HepG2 (cell line): Measurements from ENCODE around the gene CAPZA2. TPM values are rescaled to one million over a fixed set of nuclear protein-coding genes. Genes with fewer than 3 reads are reported as not detected.

Experiments used
- ATAC-seq: fragments of 200-7000 bp; cut with Tn5 transposase; 3 replicates; pipeline ENCODE4 v1.9.1; 2020; ENCODE audit warnings: mild to moderate bottlenecking, moderate library complexity
- BruUV-seq: library from RNA; stranded (reverse); fragments of 400-500 nt; replicated peaks from 2 replicates; lab custom pipeline; 2021; lab: Mats Ljungman, UMichigan
- CTCF ChIA-PET: fragments of 300-600 bp; formaldehyde crosslinking; extraction: SDS; loops from one replicate; lab custom pipeline; 2021; ENCODE audit warnings: low total read pairs, inconsistent platforms, low intra/inter-chr PET ratio; lab: Yijun Ruan, JAX
- POLR2A ChIA-PET: fragments of 350-600 bp; sonication (Branson Sonifier 250); formaldehyde crosslinking; loops from one replicate; lab custom pipeline; 2020; ENCODE audit warnings: antibody characterized with exemption, inconsistent platforms; lab: Yijun Ruan, JAX
- DNase-seq: peaks from one replicate; pipeline ENCODE4 v3.0.0-alpha.2; 2015; ENCODE audit warnings: low spot score
- FAIRE-seq: peaks from 3 replicates; lab custom pipeline; 2011; peaks lifted over from hg19 to GRCh38; lab: Jason Lieb, UNC
- H2AFZ ChIP-seq: one replicate; pipeline ENCODE4 v1.6.1; 2011; ENCODE audit warnings: low read length, inconsistent platforms
- H3K27ac ChIP-seq: fragments of 300-600 bp; 3 replicates; pipeline ENCODE4 v1.8.0; 2011; ENCODE audit warnings: mixed run types, mild to moderate bottlenecking, mixed read lengths, low read length, inconsistent platforms; ENCODE audit not compliant: insufficient read depth; ENCODE audit errors: extremely low read length
- H3K27me3 ChIP-seq, 2 experiments: fragments of 200-600 bp in 1 of 2; 2 replicates in 1 of 2; 3 replicates in 1 of 2; pipeline versions ENCODE4 v1.6.0 to v1.8.0; 2011; ENCODE audit warnings: low read length in 2 of 2, mild to moderate bottlenecking in 2 of 2, moderate library complexity in 2 of 2, inconsistent platforms in 1 of 2; ENCODE audit not compliant: insufficient read depth in 2 of 2, control insufficient read depth in 1 of 2
- H3K36me3 ChIP-seq, 2 experiments: fragments of 200-600 bp in 1 of 2; replicated peaks in 1 of 2; 2 replicates in 1 of 2; 3 replicates in 1 of 2; pipeline versions ENCODE4 v1.5.1 to v1.8.0; 2011; ENCODE audit warnings: low read length in 2 of 2, inconsistent platforms in 1 of 2; ENCODE audit not compliant: insufficient read depth in 2 of 2, control insufficient read depth in 1 of 2
- H3K4me1 ChIP-seq: 2 replicates; pipeline ENCODE4 v1.5.1; 2012; ENCODE audit warnings: low read length, inconsistent platforms; ENCODE audit not compliant: insufficient read depth
- H3K4me2 ChIP-seq: 2 replicates; pipeline ENCODE4 v1.6.0; 2011; ENCODE audit warnings: low read depth, low read length, inconsistent platforms
- H3K4me3 ChIP-seq, 3 experiments: fragments of 200-600 bp in 1 of 3; sonication (generic), shearing (Covaris generic) in 1 of 3; replicated peaks in 1 of 3; 2 replicates each; pipeline ENCODE4 v1.5.1; 2011 to 2016; ENCODE audit warnings: low read length in 3 of 3, inconsistent platforms in 2 of 3, low read depth in 2 of 3, mild to moderate bottlenecking in 2 of 3, control low read depth in 1 of 3, mixed read lengths in 1 of 3; ENCODE audit not compliant: insufficient read depth in 1 of 3
- H3K79me2 ChIP-seq: one replicate; pipeline ENCODE4 v1.6.1; 2011; ENCODE audit warnings: low read length, inconsistent platforms; ENCODE audit not compliant: insufficient read depth
- H3K9ac ChIP-seq: 2 replicates; pipeline ENCODE4 v1.6.0; 2011; ENCODE audit warnings: mild to moderate bottlenecking, low read depth, low read length, inconsistent platforms; ENCODE audit not compliant: insufficient read depth
- H3K9me3 ChIP-seq: 2 replicates; pipeline ENCODE4 v1.5.1; 2012; ENCODE audit warnings: mild to moderate bottlenecking, low read length
- H4K20me1 ChIP-seq: 2 replicates; pipeline ENCODE4 v1.6.0; 2011; ENCODE audit warnings: inconsistent platforms, mild to moderate bottlenecking, low read length, moderate library complexity; ENCODE audit not compliant: insufficient read depth
- ASH2L ChIP-seq: fragments of 300-600, 200-600 bp; sonication (generic); IDR thresholded peaks from 2 replicates; pipeline ENCODE4 v1.7.0; 2017; ENCODE audit warnings: low read depth, mild to moderate bottlenecking, moderate library complexity, mixed read lengths, low read length; ENCODE audit not compliant: insufficient read length
- MXD4 ChIP-seq: IDR thresholded peaks from 2 replicates; pipeline ENCODE4 v1.6.1; 2016; ENCODE audit warnings: mild to moderate bottlenecking, missing biosample characterization, missing genetic modification reagents
- NONO ChIP-seq, 2 experiments: fragments of 450-650 bp in 1 of 2; sonication (generic) in 1 of 2; formaldehyde crosslinking in 1 of 2; IDR thresholded peaks in 1 of 2; conservative IDR thresholded peaks in 1 of 2; 2 replicates each; pipeline versions ENCODE4 v1.6.1 to v1.8.0; 2017 to 2022; ENCODE audit warnings: mild to moderate bottlenecking in 1 of 2, missing genetic modification reagents in 1 of 2, moderate library complexity in 1 of 2
- PHF5A ChIP-seq: IDR thresholded peaks from one replicate; pipeline ENCODE4 v1.6.1; 2018; ENCODE audit warnings: low read depth, missing genetic modification reagents; ENCODE audit not compliant: unreplicated experiment
- RBFOX2 ChIP-seq: fragments of 200-400 bp; formaldehyde crosslinking; IDR thresholded peaks from 2 replicates; pipeline ENCODE4 v1.6.1; 2017; ENCODE audit warnings: low read depth, mild to moderate bottlenecking, low read length
- TAF1 ChIP-seq: sonication (generic); formaldehyde crosslinking; IDR thresholded peaks from 2 replicates; pipeline ENCODE4 v1.4.0; 2020; ENCODE audit warnings: missing genetic modification reagents
- THRA ChIP-seq: sonication (generic); formaldehyde crosslinking; IDR thresholded peaks from 2 replicates; pipeline ENCODE4 v1.4.0; 2020; ENCODE audit warnings: missing genetic modification reagents, borderline replicate concordance
- U2AF2 ChIP-seq: fragments of 200-400 bp; formaldehyde crosslinking; IDR thresholded peaks from 2 replicates; pipeline ENCODE4 v1.6.1; 2017; ENCODE audit warnings: low read depth, mild to moderate bottlenecking, low read length
- WGBS: methylation state at CpG from one replicate; pipeline ENCODE4 v1.1.6; 2017; ENCODE audit warnings: low lambda C conversion rate; 5-methylcytosine and 5-hydroxymethylcytosine counted together
- in situ Hi-C: cut with HindIII; loops from 2 replicates; pipeline ENCODE4 v1.10.0; 2017; ENCODE audit warnings: low pct_unique_long_range_greater_than_20kb; ENCODE audit not compliant: extremely low pct_ligation_motif_present
- intact Hi-C: fragments of 100-400 bp; cut with micrococcal nuclease; formaldehyde crosslinking; loops from one replicate; pipeline ENCODE4 v1.10.0; 2022; ENCODE audit not compliant: unreplicated experiment
- polyA plus RNA-seq, 8 experiments: library from polyadenylated mRNA; depleted of rRNA in 3 of 8; stranded (reverse) in 7 of 8; unstranded in 1 of 8; fragments of >200 nt; fragmentation: Illumina TruSeq in 4 of 8; extraction: Trizol in 4 of 8; gene quantifications; 2 replicates each; pipeline versions ENCODE4 v1.2.1 to v1.2.3, GENCODE V29; 2011 to 2016; ENCODE audit warnings: low read depth in 4 of 8, missing spikeins in 1 of 8, mixed read lengths in 1 of 8; ENCODE audit not compliant: insufficient read depth in 1 of 8
- total RNA-seq, 5 experiments: library from RNA; depleted of rRNA; stranded (reverse); fragments of >200 nt; fragmentation: Illumina TruSeq; extraction: Trizol; gene quantifications; 2 replicates each; pipeline ENCODE4 v1.2.3, GENCODE V29; 2016; ENCODE audit warnings: low read depth in 1 of 5

Gene CAPZA2
- total and polyA plus RNA-seq, 2 of the 13 experiments (the other 11 are each of a cell fraction or from before 2014, with no cell fraction given), result 38.4 to 199 TPM

GRCh38 chr7:116862234-116862950 lies at the start of gene CAPZA2 (continued):
- TF ChIP-seq THRA (CRISPR knock-in tag), result peak; percentile 68; the same call in 1 of the 2 replicates
- TF ChIP-seq MXD4 (CRISPR knock-in tag), result peak; percentile 82
- TF ChIP-seq NONO (IDR thresholded peaks at IDR 0.05), result no peak
- 0 out of 2 replicates have a peak, but pooled peaks have one; percentile 47 for TF ChIP-seq NONO (CRISPR knock-in tag; conservative IDR thresholded peaks at IDR 0.05)
- peak; percentile 96 for TF ChIP-seq TAF1
- TF ChIP-seq, all 625 proteins: peak for 193

- no TSS peak for BruUV-seq
- FAIRE-seq, result no peak
- intact Hi-C loops (no loop called here), in situ Hi-C loops (loop anchor here (5.0 to 25.0 kb wide), 2 partner anchors 556 to 651 kb away; no protein-coding TSS in a partner anchor)
- Histone ChIP-seq H3K4me1 (peaks cover 56% of the 10 kb centered on the region), H3K4me3 (peak overlapping the region in 1 of 3 experiments; percentile 62; a peak in 1 of 6 replicates), H3K9me3 (no peaks in the 10 kb centered on the region), H3K79me2 (peaks cover 17% of the 10 kb centered on the region), H3K4me2 (peak overlapping the region; percentile 81), H3K27me3 (no peaks in the 10 kb centered on the region), H3K9ac (no peak overlapping the region), H3K27ac (peak overlapping the region; percentile 96), H4K20me1 (no peaks in the 10 kb centered on the region), H2AFZ (no peak overlapping the region), H3K36me3 (no peaks in the 10 kb centered on the region)
- WGBS, result 60% methylated on average over 2 of the region's 2 CpGs
- ChIA-PET POLR2A (interaction anchor here (1.5 kb wide), 1 partner anchor 141 kb away, joined by 3 read pairs; no protein-coding TSS in a partner anchor), CTCF (no interaction called here)
- no peak for DNase-seq
- no peak for ATAC-seq
- TF ChIP-seq RBFOX2, result 0 out of 2 replicates have a peak, but pooled peaks have one; percentile 21
- TF ChIP-seq U2AF2, result no peak
- no peak for TF ChIP-seq PHF5A (CRISPR knock-in tag)
- no peak for TF ChIP-seq ASH2L
Measured at GRCh38 chr7:116812860-116813259, 49.5 kb upstream of the CAPZA2 start.
